Muscle of arm (tissue), 12 donors: ENCODE data around the gene MGAT1. TPM values are rescaled to one million over a fixed set of nuclear protein-coding genes. Genes with fewer than 3 reads are reported as not detected.
A peak's percentile ranks its signal among the peaks of the same experiment; 100 is the strongest.
"Not testable (repeated sequence)": the region's sequence is repeated elsewhere in the genome, so short reads cannot be mapped to it uniquely, and the experiment has no call there.

Source experiments
- DNase-seq: peaks from one replicate; pipeline ENCODE4 v3.0.0-alpha.2; 2013
- polyA plus RNA-seq, 12 donors: library from polyadenylated mRNA; unstranded; fragments of 120-200 nt; gene quantifications; one replicate each; pipeline ENCODE4 v1.2.1, GENCODE V29; 2013; ENCODE audit not compliant: insufficient read length in 12 of 12

Gene MGAT1
- polyA plus RNA-seq, 12 donors, result 63.3 to 109 (median 73.6) TPM; not detected in 1

DNA sequence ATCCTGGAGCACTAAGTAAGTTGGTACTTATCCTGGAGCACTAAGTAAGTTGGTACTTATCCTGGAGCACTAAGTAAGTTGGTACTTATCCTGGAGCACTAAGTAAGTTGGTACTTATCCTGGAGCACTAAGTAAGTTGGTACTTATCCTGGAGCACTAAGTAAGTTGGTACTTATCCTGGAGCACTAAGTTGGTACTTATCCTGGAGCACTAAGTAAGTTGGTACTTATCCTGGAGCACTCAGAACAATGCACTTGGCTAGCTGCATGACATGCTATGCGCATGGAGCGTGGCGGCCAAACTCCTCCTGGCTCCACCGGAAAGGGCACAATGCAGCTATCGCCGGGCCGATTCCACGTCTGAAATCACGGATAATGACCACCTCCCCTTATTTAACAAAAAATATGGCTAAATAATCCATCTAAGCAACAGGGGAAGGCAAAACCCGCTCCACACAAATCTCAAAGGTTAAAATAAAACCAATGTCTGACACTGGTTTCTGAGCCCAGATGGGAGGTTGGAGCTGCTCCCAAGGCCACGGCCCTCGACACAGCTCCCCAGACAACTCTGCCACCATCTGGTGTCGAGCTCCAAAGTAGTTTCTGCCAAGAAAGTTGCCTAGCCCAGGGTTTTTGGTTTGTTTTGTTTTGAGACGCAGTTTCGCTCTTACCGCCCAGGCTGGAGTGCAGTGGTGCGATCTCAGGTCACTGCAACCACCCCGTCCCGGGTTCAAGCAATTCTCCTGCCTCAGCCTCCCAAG, 13.8 kb downstream of the MGAT1 start:
- DNase-seq, result not testable (repeated sequence)

DNA sequence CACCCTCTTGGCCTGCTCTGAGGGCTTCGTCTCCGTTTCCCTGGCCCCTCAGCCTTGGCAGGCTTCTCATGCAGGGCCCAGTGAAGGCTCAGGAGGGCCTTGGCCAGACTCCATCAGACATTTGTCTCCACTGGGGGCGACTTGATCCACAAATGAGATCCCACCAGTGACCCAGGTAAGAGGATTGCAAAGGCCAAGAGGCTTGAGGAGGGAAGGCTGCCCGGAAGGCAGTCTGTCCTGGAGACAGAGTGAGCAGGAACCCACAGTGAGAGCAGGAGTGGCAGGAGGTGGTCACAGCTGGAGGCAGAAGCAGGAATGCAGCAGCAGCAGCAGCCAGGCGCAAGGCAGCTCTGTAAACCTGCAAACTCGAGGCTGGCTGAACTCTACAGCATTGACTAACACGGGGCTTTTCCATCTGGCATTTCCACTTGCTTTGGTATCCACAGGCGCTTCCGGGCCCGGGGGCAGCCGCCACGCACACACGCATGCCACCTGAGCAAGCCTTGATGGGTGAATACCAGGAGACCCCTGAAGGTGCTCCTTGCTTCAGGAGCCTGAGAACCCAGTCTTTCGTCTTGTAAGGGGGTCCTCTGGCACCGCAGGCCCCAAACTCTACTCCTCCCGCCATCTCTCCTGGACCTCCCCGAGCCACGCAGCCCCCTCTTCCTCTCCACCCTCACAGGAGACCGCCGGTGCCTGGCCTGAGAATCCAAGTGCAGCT, 14.7 kb downstream of the MGAT1 start:
- DNase-seq, result no peak

DNA sequence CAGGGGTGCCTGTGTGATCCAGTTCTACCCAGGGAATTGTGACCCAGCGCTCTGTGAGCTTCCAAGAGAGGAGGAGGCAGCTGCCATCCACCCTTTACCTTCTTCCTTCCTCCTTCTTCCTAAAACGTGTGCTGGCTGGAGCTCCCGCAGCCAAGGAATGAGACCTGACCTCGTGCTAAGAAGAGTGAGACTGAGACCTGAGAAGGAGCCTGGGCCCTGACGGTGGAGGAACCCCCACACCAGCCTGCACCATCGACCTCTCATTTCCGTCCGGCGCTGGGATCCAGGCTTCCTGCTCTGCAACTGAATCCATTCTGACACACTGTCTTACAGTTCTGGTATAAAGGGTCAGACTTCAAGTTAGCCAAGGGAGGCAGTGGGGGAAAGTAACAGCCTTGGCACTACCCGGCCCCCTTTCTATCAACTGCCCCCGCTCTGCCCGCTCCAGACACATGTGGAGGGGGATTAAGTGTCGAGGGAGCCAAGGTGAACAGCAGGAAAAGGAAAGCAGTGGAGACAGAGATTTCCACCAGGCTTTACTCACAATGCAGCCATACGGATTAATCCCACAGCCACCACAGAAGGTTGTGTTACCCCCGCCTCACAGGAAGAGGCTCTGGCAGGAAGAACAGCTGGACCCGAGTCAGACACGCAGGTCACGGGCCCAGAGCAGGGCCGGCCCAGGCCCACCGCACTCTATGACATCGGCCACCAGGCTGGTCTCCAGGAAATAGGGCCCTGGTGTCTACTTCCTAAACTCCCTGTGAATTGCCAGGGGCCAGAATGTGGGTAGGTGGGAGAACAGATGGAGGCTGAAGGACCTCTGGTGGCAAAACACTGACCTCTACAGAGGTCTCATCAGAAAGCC, 15.8 kb downstream of the MGAT1 start:
- DNase-seq, result no peak

DNA sequence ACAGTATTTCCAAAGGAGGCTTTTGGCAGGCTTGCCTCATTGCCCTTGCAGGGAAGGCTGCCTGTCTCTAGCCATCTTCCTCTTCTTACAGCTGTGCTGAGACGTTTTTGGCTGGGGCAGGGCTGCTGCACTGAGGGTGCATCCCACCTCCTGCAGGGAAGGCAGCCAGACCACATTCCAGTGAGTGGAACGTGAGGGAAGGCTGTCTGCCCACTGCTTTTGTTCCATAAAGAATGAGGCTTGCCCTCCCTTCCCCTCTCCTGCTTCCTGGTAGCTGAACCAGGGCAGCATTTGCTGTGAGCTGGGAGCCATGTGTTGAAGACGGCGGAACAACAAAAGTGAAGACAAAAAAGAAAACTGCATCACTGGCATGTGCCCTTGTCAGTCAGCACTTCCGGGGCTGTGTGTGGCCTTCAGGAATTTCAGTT, 16.8 kb downstream of the MGAT1 start:
- peak; percentile 69 for DNase-seq

DNA sequence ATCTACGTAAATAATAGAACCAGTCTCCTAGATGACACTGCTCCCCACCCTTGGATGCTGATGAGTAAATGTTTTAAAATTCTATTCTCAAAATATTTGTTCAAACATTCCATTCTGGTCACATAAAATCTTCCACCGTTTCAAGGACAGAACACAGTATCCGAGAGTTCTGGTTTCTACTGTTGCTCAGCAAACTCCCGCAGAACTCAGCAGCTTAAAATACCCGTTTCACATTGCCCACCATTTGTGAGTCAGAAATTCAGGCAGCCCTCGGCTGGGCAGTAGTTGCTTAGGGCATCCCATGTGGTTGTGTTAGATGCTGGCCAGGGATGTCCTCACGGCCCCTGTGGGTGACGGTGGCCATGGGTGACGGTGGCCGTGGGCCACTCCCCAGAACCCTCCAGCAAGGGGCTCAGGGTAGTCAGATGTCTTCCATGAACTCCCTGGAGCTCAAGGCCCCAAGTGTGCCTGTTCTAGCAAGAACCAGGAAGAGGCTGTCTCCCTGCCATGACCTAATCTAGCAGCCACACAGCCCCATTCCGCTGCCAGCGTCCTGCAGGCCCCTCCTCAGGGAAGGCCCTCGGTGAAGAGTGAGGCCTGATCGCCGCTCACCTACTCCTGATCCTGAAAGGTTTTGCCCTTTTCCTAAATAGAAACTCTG, 17.4 kb downstream of the MGAT1 start:
- no peak for DNase-seq

DNA sequence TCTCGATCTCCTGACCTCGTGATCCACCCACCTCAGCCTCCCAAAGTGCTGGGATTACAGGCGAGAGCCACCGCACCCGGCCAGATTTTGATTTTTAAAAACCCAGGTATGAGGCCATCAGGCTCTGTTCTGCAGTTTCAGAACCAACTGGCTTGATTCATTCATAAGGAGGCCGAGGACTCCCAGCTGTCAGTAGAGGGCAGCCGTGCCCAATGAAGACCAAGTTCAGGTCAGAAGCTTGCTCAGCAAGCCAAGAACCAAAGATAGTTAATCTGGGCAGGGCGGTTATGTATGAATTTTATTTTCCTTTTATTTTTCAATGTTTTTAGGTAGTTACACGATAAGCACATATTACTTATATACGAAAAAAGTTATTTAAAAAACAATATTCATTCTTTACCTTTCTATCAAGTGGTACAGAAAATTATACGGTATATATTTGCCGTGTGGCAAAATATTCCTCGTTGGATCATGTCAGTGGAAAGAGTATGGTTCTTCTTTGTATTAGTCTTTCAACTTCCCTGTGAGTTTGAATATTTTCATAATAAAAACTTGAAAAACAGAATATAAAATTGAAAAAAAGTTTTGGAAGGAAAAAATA, 18.0 kb downstream of the MGAT1 start:
- peak; percentile 79 for DNase-seq

DNA sequence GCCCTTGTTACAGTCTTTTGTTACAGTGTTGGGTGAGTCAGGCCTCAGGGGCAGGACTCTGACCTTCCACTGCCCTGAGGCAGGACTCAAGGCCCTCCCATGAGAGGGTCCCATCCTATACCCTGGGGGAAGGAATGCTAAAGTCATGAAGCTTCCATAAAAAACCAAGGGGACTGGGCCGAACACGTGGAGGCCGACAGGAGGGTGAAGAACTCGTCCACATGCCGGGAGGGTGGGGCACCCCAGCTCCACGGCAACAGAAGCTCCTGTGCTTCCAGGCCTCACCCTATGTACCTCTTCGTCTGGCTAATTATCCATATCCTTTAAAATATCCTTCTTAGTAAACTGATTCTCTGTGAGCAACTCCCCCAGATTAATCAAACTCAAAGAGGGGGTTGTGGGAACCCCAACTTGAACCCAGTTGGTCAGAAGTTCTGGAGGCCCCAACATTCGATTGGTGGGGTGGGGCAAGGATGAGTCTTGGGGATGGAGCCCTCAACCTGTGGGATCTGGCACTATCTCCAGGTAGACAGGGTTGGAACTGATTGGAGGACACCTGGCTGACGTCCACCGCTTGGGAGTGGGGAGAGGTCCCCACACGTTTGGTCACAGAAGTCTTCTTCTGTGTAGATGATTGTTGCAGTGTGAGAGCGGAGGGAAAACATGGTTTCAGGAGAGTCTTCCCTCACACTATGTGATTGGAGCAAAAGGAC, 19.1 kb downstream of the MGAT1 start:
- no peak for DNase-seq

DNA sequence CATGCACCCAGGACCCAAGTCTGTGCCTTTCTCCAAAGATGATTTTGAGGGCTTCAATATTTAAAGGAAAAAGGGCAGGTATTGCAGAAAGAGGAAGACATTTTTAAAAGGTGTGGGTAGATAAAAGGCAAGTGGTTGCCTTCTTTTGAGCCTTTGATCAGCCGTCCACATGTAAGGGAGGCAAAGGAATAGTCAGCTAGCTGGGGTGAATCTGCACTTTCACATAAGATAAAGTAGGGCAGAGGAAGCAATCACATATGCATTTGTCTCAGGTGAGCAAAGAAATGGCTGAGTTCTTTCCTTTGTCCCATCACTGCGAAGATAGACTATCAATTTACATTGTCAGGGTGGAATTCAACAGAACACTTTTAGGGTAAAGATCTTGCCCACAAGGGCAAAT, 19.9 kb downstream of the MGAT1 start:
- no peak for DNase-seq

DNA sequence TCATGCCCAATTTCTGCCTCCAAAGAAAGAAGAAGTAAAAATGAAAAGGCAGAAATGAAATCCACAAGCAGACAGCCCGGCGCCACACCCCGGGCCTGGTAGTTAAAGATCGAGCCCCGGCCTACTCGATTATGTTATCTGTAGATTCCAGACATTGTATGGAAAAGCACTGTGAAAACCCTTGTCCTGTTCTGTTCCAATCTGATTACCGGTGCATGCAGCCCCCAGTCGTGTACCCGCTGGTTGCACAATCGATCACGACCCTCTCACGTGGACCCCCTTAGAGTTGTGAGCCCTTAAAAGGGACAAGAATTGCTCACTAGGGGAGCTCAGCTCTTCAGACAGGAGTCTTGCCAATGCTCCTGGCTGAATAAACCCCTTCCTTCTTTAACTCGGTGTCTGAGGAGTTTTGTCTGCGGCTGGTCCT, 20.7 kb downstream of the MGAT1 start:
- DNase-seq, result not testable (repeated sequence)

DNA sequence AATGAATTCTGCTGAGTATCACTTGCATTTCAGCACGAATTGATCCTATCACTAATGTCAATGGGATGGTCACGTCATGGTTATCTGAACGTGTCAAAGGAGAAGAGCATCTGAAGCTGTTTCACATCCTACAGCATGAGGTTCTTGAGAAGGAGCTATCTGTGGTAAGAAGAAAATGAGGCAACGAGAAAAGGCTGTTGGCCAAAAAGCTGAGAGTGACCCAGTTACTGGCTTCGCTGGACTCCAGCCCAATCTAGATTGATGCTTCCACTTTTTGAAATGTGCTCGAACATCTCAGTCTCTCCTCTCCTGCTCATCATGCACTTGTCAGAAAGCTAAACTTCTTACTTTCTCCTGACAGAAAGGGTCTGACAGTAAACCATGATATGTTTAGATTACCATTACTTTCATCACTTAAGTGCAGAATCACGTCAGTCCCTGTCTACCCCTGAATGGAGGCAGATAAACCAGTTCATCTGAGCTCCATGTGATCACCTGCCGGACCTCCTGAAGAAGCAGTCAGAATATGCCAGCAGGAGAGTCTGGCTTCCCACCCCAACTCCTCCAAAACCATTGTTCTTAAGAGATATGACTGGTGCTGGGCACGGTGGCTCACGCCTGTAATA, 22.5 kb downstream of the MGAT1 start:
- DNase-seq, result no peak

DNA sequence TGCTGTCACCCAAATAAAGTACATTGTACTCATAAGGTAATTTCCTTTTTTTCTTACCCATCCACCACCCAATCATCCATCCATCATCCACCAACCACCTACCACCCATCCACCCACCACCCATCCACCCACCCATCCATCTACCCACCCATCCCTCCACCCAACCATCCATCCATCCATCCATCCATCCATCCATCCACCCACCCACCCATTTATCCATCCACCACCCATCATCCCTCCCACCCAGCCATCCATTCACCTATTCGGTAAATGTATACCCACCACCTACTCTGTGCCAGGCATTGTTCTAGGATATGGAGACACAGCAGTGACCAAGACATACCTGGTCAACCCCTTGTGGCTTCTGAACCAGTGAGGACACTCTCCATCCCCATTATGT, 25.1 kb downstream of the MGAT1 start:
- DNase-seq, result no peak

DNA sequence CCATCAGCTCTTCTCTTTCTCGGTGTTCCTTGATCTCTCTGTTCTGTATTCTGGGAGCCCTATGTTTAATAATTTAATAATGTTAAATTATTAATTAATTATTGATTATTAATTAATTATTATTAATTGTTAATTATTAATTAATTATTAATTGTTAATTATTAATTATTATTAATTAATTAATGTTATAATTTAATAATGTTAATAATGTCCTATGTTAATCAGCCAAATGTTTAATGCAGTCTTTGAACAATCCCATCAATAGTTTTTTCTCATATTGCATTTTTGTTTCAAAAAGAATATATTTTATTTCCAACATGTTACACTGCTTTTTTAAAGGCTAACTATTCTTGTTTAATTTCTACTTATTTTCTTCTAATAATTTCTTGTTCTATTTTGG, 26.2 kb downstream of the MGAT1 start:
- no peak for DNase-seq

DNA sequence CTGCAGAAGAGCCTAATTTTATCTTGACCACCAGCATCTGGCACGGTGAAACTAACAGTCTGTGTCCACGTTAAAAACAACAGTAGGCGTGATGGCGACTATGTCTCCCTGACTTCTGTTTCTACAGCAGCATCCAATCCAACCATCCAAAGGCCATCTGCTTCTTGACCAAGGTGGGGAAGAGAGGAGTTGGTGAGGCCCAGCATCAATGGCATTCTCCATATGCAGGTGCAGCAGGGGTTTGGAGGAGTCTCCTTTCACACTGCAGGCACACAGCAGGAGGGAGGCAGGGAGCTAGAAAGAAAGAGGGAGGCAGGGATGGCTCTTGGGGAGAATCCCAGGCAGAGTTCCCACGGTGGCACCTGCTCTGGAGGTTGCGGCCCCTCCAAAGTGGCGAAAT, 27.0 kb downstream of the MGAT1 start:
- no peak for DNase-seq

DNA sequence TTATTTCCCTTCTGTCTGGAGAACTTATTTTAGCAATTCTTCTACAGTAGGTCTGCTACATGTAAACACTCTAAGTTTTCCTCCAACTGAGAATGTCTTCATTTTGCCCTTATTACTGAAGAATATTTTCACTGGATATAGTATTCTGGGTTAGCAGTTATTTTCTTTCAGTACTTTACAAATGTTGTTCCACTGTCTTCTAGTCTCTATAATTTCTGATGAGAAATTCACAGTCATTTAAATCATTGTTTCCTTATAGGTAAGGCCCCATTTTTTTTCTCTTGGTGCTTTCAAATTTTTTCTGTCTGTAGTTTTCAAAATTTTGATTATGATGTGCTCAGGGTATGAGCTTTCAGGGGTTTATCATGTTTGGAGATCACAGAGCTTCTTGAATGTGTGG, 30.8 kb downstream of the MGAT1 start:
- DNase-seq, result no peak

DNA sequence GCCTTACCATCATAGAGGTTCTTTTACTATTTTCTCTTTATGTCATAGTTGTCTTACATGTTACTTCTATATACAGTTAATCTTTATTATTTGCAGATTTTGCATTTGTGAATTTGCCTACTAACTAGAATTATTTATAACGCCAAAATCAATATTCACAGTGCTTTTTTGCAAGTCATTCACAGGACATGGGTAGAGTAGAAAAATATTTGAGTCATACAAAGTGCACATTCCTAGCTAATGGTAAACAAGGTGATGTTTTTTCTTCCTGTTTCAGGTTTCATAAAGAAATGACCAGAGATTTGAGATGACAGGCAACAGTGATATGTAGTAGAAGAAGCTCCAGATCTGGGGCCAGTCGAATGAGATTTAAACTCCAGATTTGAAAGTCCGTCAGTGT, 32.8 kb downstream of the MGAT1 start:
- no peak for DNase-seq

DNA sequence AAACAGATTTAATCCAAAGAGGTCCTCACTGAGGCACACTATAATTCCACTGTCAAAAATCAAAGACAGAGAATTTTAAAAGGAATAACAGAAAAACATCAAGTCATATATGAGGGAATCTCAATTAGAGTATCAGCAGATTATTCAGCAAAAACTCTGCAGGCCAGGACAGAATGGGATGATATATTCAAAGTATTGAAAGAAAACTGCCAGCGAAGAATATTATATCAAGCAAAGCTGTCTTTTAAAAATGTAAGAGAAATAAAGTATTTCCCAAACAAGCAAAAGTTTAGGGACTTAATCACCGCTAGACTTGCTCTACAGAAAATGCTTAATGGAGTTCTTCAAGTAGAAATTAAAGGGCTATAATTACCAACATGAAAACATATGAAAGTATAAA, 47.0 kb downstream of the MGAT1 start:
- DNase-seq, result no peak

DNA sequence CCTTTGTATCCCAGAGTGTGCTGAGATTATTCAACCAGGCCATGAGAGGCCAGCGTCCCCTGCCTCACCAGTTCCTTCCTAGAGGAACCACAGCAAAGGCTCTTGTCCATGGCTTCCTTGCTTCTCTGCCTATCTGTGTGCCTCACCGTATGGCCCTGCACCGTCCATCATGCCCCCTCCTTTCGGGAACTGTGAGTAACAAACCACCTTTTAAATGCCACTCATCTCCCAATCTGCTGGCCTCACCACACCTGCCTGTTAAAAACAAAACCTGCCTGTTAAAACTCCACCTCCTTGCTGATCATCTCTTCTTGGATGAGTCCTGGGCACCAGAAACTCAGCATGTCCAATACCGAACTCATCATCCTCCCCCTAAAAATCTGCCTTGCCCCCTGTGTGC, 58.4 kb downstream of the MGAT1 start:
- DNase-seq, result no peak

DNA sequence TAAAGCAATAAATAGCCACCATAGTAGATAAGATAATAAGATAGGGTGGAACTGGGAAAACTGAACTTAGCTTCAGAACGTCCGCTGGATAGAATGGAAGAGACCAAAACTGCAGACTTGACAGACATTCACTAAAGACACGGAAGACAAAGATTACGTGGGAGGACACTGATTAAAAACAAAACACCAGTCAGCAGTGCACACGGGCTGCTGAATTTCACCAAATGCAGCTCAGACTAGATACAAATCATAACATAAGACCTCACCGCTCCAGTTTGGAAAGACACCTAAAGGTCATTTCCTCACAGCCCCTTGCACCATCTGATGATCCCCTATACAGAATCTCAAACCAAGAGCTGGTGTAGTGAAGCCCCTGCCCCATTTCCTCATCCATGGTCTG, 59.9 kb downstream of the MGAT1 start:
- DNase-seq, result no peak

DNA sequence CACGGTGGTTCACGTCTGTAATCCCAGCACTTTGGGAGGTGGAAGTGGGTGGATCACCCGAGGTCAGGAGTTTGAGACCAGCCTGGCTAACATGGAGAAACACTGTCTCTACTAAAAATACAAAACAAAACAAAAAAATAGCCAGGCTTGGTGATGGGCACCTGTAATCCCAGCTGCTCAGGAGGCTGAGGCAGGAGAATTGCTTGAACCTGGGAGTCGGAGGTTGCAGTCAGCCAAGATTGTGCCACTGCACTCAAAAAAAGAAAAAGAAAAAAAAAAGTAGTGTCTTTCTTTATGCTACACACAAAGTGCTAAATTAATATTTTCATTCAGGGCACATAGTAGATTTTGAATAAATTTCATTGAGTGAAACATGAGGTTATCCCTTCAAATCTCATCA, 61.7 kb downstream of the MGAT1 start:
- DNase-seq, result not testable (repeated sequence)

DNA sequence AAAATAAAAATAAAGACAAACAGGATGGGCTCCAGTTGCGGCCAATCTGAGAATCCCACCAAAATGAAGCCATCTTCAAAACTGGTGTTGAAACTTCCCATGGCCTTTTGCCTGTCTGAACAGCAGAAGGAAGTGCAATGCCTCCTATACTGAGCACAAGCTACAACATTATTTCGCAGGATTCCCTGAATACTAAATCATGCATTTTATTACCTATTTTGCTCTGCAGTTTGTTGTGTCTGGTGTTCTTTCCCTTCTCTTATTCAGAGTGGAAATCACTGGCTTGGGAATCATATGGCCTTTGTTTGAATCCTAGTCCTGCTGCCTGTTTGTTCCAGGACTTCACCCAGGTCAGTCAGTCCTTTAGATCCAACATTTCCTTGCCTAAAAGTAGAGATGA, 62.6 kb downstream of the MGAT1 start, which contains the start of gene OR2Y1:
TSS of gene OR2Y1 (minus strand) at position 101 of the 400 bp plus-strand sequence. CDS start at position 101, 0 bp downstream.
- no peak for DNase-seq
